Retinal pigment epithelial cell (primary cell): Measurements from ENCODE around the gene MYRF.

Source experiments
- DNase-seq: peaks from one replicate; pipeline ENCODE4 v3.0.0-alpha.2; 2010; ENCODE audit warnings: low read depth
- H3K4me3 ChIP-seq: 2 replicates; pipeline ENCODE4 v1.5.1; 2011; ENCODE audit warnings: mild to moderate bottlenecking, low read length, control low read depth, moderate library complexity
- CTCF ChIP-seq: conservative IDR thresholded peaks from 2 replicates; pipeline ENCODE4 v1.5.1; 2011; ENCODE audit warnings: low read depth, low read length, control low read depth, inconsistent platforms

MYRF gene

GRCh38 chr11:61800331-61801281 lies 48.2 kb downstream of the MYRF start:
- TF ChIP-seq CTCF, result no peak
- DNase-seq, result no peak
- no peak overlapping the region for H3K4me3 ChIP-seq

- H3K4me3 ChIP-seq, result no peak overlapping the region
- DNase-seq, result no peak
- TF ChIP-seq CTCF, result no peak
Observed at GRCh38 chr11:61802605-61803004, 50.2 kb downstream of the MYRF start.

- DNase-seq, result no peak
- TF ChIP-seq CTCF, result no peak
- H3K4me3 ChIP-seq, result no peak overlapping the region
Observed at GRCh38 chr11:61803889-61804647, 51.6 kb downstream of the MYRF start.

- no peak for DNase-seq
- TF ChIP-seq CTCF, result no peak
- H3K4me3 ChIP-seq, result no peak overlapping the region
Observed at GRCh38 chr11:61805146-61805545, 52.7 kb downstream of the MYRF start.

- no peak for TF ChIP-seq CTCF
- H3K4me3 ChIP-seq, result no peak overlapping the region
- no peak for DNase-seq
Observed at GRCh38 chr11:61806785-61807184, 54.3 kb downstream of the MYRF start.

- TF ChIP-seq CTCF, result no peak
- H3K4me3 ChIP-seq, result no peak overlapping the region
- no peak for DNase-seq
Observed at GRCh38 chr11:61810671-61811175, 58.3 kb downstream of the MYRF start.
